Keratinocyte (primary cell): ENCODE data around the gene CDH12. TPM values are rescaled to one million over a fixed set of nuclear protein-coding genes. Genes with fewer than 3 reads are reported as not detected.

ENCODE experiments used
- DNase-seq: peaks from one replicate; pipeline ENCODE4 v3.0.0-alpha.2; 2011; ENCODE audit warnings: low read depth, missing footprints, low spot score
- FAIRE-seq: peaks from 2 replicates; lab custom pipeline; 2011; peaks lifted over from hg19 to GRCh38; lab: Jason Lieb, UNC
- H2AFZ ChIP-seq: 2 replicates; pipeline ENCODE4 v1.6.0; 2012; ENCODE audit warnings: low read length, control low read depth, inconsistent platforms; ENCODE audit not compliant: control insufficient read depth
- H3K27ac ChIP-seq: 2 replicates; pipeline ENCODE4 v1.5.1; 2011; ENCODE audit warnings: low read length; ENCODE audit not compliant: control insufficient read depth, insufficient read depth
- H3K27me3 ChIP-seq: 3 replicates; pipeline ENCODE4 v1.6.0; 2011; ENCODE audit warnings: low read length; ENCODE audit not compliant: control insufficient read depth, insufficient read depth; ENCODE audit errors: extremely low read depth
- H3K36me3 ChIP-seq, 2 experiments: 2 replicates in 1 of 2; 3 replicates in 1 of 2; pipeline ENCODE4 v1.5.1; 2011; ENCODE audit warnings: low read length in 2 of 2, mild to moderate bottlenecking in 1 of 2; ENCODE audit not compliant: control insufficient read depth in 2 of 2, insufficient read depth in 2 of 2; ENCODE audit errors: extremely low read depth in 1 of 2
- H3K4me1 ChIP-seq: 3 replicates; pipeline ENCODE4 v1.5.1; 2011; ENCODE audit warnings: low read length; ENCODE audit not compliant: control insufficient read depth, insufficient read depth; ENCODE audit errors: extremely low read depth
- H3K4me2 ChIP-seq: 3 replicates; pipeline ENCODE4 v1.6.0; 2011; ENCODE audit warnings: low read depth, low read length; ENCODE audit not compliant: control insufficient read depth, insufficient read depth; ENCODE audit errors: extremely low read depth
- H3K4me3 ChIP-seq, 3 experiments: fragments of 200-600 bp in 1 of 3; sonication (generic) in 1 of 3; 2 replicates in 2 of 3; 3 replicates in 1 of 3; pipeline ENCODE4 v1.5.1; 2011 to 2016; ENCODE audit warnings: low read length in 3 of 3, mild to moderate bottlenecking in 3 of 3, control low read depth in 2 of 3, inconsistent platforms in 1 of 3, low read depth in 1 of 3, mixed read lengths in 1 of 3, mixed run types in 1 of 3, moderate library complexity in 1 of 3; ENCODE audit not compliant: control insufficient read depth in 2 of 3, insufficient read depth in 2 of 3; ENCODE audit errors: extremely low read depth in 1 of 3
- H3K79me2 ChIP-seq: 2 replicates; pipeline ENCODE4 v1.6.0; 2012; ENCODE audit warnings: low read length; ENCODE audit not compliant: control insufficient read depth, insufficient read depth
- H3K9ac ChIP-seq: 3 replicates; pipeline ENCODE4 v1.6.0; 2011; ENCODE audit warnings: low read length; ENCODE audit not compliant: control insufficient read depth, insufficient read depth; ENCODE audit errors: extremely low read depth
- H3K9me1 ChIP-seq: 3 replicates; pipeline ENCODE4 v1.6.0; 2011; ENCODE audit warnings: low read length; ENCODE audit not compliant: control insufficient read depth, insufficient read depth; ENCODE audit errors: extremely low read depth
- H3K9me3 ChIP-seq: 2 replicates; pipeline ENCODE4 v1.5.1; 2012; ENCODE audit warnings: low read depth, low read length; ENCODE audit not compliant: control insufficient read depth
- H4K20me1 ChIP-seq: 3 replicates; pipeline ENCODE4 v1.6.0; 2011; ENCODE audit warnings: low read length; ENCODE audit not compliant: control insufficient read depth, insufficient read depth; ENCODE audit errors: extremely low read depth
- CTCF ChIP-seq, 3 experiments: IDR thresholded peaks in 1 of 3; conservative IDR thresholded peaks in 1 of 3; optimal IDR thresholded peaks in 1 of 3; 2 replicates in 2 of 3; 3 replicates in 1 of 3; pipeline versions ENCODE3 to v1.5.1; 2011; ENCODE audit warnings: low read length in 3 of 3, mild to moderate bottlenecking in 3 of 3, moderate library complexity in 2 of 3, control low read depth in 1 of 3, inconsistent platforms in 1 of 3; ENCODE audit not compliant: insufficient read depth in 2 of 3; ENCODE audit errors: extremely low read depth in 1 of 3
- EZH2 ChIP-seq: IDR thresholded peaks from one replicate; pipeline ENCODE4 v1.6.1; 2012; ENCODE audit warnings: inconsistent platforms, mild to moderate bottlenecking, low read length, moderate library complexity
- dilution Hi-C: fragments of 300-500 bp; cut with MboI; formaldehyde crosslinking; loops from one replicate; pipeline ENCODE4 v1.7.0; 2020; ENCODE audit warnings: low sequenced_read_pairs; ENCODE audit not compliant: extremely low pct_ligation_motif_present
- polyA plus RNA-seq, 5 experiments: library from polyadenylated mRNA; depleted of rRNA in 3 of 5; stranded (reverse) in 3 of 5; stranded (forward) in 1 of 5; unstranded in 1 of 5; fragments of >200 nt; gene quantifications; 1 replicate in 1 of 5; 2 replicates in 3 of 5; 3 replicates in 1 of 5; pipeline versions ENCODE4 v1.2.1 to v1.2.3, GENCODE V29; 2011 to 2012; ENCODE audit warnings: missing spikeins in 2 of 5, low read depth in 1 of 5, low replicate concordance in 1 of 5

CDH12 gene
- polyA plus RNA-seq, 1 donor (not counting 4 experiments of a cell fraction or from before 2014, with no cell fraction given), result not detected

- TF ChIP-seq EZH2 (no peak), CTCF (optimal IDR thresholded peaks at IDR 0.05 in 1 of 3, IDR thresholded peaks at IDR 0.05 in 1 of 3, conservative IDR thresholded peaks at IDR 0.05 in 1 of 3; ENCODE audit: extremely low read depth in 1 of 3, insufficient read depth in 2 of 3, low read length in 3 of 3) (no peak)
- FAIRE-seq (no peak), DNase-seq (no peak)
- Histone ChIP-seq H3K79me2 (no peaks in the 10 kb centered on the region), H3K9ac (no peak overlapping the region), H3K9me3 (no peaks in the 10 kb centered on the region), H3K27me3 (no peaks in the 10 kb centered on the region), H3K4me1 (no peaks in the 10 kb centered on the region), H3K27ac (no peak overlapping the region), H3K36me3 (no peaks in the 10 kb centered on the region), H2AFZ (no peak overlapping the region), H3K4me3 (no peak overlapping the region), H3K4me2 (no peak overlapping the region), H3K9me1 (no peaks in the 10 kb centered on the region), H4K20me1 (no peaks in the 10 kb centered on the region)
- dilution Hi-C loops, result no loop called here
Observed at GRCh38 chr5:22539762-22540161, 313.4 kb downstream of the CDH12 start.

- DNase-seq (no peak), FAIRE-seq (no peak)
- H2AFZ ChIP-seq, result no peak overlapping the region
- H3K79me2 ChIP-seq, result no peaks in the 10 kb centered on the region
- H3K36me3 ChIP-seq, result no peaks in the 10 kb centered on the region
- no peaks in the 10 kb centered on the region for H3K9me3 ChIP-seq
- H3K4me1 ChIP-seq, result no peaks in the 10 kb centered on the region
- TF ChIP-seq EZH2 (no peak), CTCF (optimal IDR thresholded peaks at IDR 0.05 in 1 of 3, IDR thresholded peaks at IDR 0.05 in 1 of 3, conservative IDR thresholded peaks at IDR 0.05 in 1 of 3; ENCODE audit: extremely low read depth in 1 of 3, insufficient read depth in 2 of 3, low read length in 3 of 3) (no peak)
- H3K9me1 ChIP-seq, result no peaks in the 10 kb centered on the region
- no peak overlapping the region for H3K27ac ChIP-seq
- no peaks in the 10 kb centered on the region for H3K27me3 ChIP-seq
- H3K4me3 ChIP-seq, result no peak overlapping the region
- dilution Hi-C loops, result no loop called here
- no peak overlapping the region for H3K4me2 ChIP-seq
- H3K9ac ChIP-seq, result no peak overlapping the region
- no peaks in the 10 kb centered on the region for H4K20me1 ChIP-seq
Observed at GRCh38 chr5:22531986-22532385, 321.2 kb downstream of the CDH12 start.
